Measurements from ENCODE around the gene FAM136A. TPM values are rescaled to one million over a fixed set of nuclear protein-coding genes. Genes with fewer than 3 reads are reported as not detected.
"Not testable (repeated sequence)": the region's sequence is repeated elsewhere in the genome, so short reads cannot be mapped to it uniquely, and the experiment has no call there.

FAM136A gene
- total RNA-seq, 2 experiments from 2014 or later, result 115 TPM

GRCh38 chr2:70312560-70312959 lies 10.7 kb upstream of the FAM136A start:
- Mint-ChIP-seq H3K27ac (no peak overlapping the region), H3K27me3 (no peaks in the 10 kb centered on the region), H3K36me3 (no peaks in the 10 kb centered on the region), H3K9me3 (no peaks in the 10 kb centered on the region), H3K4me3 (no peak overlapping the region), H3K4me1 (peaks cover 6% of the 10 kb centered on the region)
- DNase-seq, result no peak

DNA sequence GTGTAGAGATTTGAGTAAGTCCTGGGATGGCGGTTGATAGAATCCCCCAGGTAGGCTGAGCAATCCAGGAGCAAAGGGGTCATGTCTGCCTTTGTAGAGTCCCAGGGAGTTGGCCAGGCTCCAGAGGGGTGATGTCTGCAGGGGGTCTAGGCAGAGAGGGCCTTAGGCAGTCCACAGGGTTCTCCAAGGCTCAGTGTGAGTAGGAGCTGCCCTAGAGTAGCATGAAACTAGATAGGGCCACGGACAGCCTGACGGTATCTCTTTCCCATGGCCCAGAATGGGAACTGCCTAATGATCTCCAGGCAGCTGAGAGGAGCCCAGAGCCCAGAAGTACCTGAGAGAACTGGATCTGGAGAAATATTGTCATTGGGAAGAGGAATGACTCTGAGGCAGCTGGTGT lies 9.0 kb upstream of the FAM136A start:
- H3K27me3 Mint-ChIP-seq, result no peaks in the 10 kb centered on the region
- H3K36me3 Mint-ChIP-seq, result no peaks in the 10 kb centered on the region
- peaks cover under 1% of the 10 kb centered on the region for H3K4me1 Mint-ChIP-seq
- H3K27ac Mint-ChIP-seq, result no peak overlapping the region
- DNase-seq, result no peak
- no peak overlapping the region for H3K4me3 Mint-ChIP-seq
- no peaks in the 10 kb centered on the region for H3K9me3 Mint-ChIP-seq

DNA sequence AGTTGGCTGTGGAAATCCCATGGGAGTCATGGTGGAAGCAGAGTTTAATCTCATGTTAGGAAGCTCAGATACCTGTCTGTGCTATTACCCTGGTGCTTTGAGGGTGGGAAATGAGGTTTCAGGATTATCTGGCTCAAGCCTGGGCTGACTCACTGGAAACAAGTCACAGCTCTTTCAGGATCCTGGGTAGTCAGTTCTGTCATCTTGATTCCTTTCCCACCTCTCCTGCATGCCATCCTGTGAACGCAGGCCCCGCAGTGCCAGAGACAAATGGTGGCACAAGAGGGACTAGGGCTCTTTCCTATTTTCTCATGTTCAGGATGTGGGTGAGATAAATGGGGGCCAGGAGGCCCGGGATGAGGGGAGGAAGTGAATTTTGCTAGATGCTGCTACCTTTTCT lies 3.7 kb upstream of the FAM136A start:
- peaks cover 1% of the 10 kb centered on the region for H3K9me3 Mint-ChIP-seq
- no peak overlapping the region for H3K27ac Mint-ChIP-seq
- H3K36me3 Mint-ChIP-seq, result peaks cover 7% of the 10 kb centered on the region
- H3K4me1 Mint-ChIP-seq, result peaks cover 13% of the 10 kb centered on the region
- DNase-seq, result no peak
- no peaks in the 10 kb centered on the region for H3K27me3 Mint-ChIP-seq
- no peak overlapping the region for H3K4me3 Mint-ChIP-seq

GRCh38 chr2:70304498-70304897 lies 2.6 kb upstream of the FAM136A start:
- peaks cover 18% of the 10 kb centered on the region for H3K4me1 Mint-ChIP-seq
- H3K27me3 Mint-ChIP-seq, result no peaks in the 10 kb centered on the region
- H3K9me3 Mint-ChIP-seq, result peaks cover 1% of the 10 kb centered on the region
- no peak for DNase-seq
- no peak overlapping the region for H3K4me3 Mint-ChIP-seq
- no peak overlapping the region for H3K27ac Mint-ChIP-seq
- peaks cover 17% of the 10 kb centered on the region for H3K36me3 Mint-ChIP-seq

DNA sequence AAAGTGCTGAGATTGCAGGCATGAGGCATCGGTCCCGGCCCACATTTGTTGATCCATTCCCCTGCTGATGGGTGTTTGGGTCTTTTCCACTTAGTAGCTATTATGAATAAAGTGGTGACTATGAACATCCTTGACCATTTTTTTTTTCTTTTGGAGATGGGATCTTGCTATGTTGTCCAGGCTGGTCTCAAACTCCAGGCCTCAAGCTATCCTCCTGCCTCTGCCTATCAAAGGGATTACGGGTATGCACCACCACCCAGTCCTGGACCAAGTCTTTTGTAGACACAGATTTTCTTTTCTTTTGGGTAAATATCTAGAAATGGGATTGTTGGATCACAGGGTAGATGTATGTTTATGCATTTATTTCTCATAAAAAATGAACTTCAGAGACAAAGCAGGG lies 1.3 kb upstream of the FAM136A start:
- Mint-ChIP-seq H3K27ac (no peak overlapping the region), H3K4me3 (no peak overlapping the region), H3K4me1 (peaks cover 23% of the 10 kb centered on the region), H3K9me3 (peaks cover 1% of the 10 kb centered on the region), H3K27me3 (no peaks in the 10 kb centered on the region), H3K36me3 (peaks cover 25% of the 10 kb centered on the region)
- DNase-seq, result no peak

GRCh38 chr2:70302195-70302546 lies 304 bp upstream of the FAM136A start:
- DNase-seq, H3K9me3 Mint-ChIP-seq, H3K27ac Mint-ChIP-seq, H3K27me3 Mint-ChIP-seq: not testable (repeated sequence)
- Mint-ChIP-seq H3K4me3 (peak overlapping the region; percentile 86), H3K36me3 (peaks cover 31% of the 10 kb centered on the region), H3K4me1 (peaks cover 27% of the 10 kb centered on the region)

- H3K27ac Mint-ChIP-seq, result peak overlapping the region; percentile 91
- H3K4me3 Mint-ChIP-seq, result peak overlapping the region; percentile 86
- no peak for DNase-seq
- no peaks in the 10 kb centered on the region for H3K27me3 Mint-ChIP-seq
- peaks cover 35% of the 10 kb centered on the region for H3K4me1 Mint-ChIP-seq
- H3K36me3 Mint-ChIP-seq, result peaks cover 32% of the 10 kb centered on the region
- peaks cover 1% of the 10 kb centered on the region for H3K9me3 Mint-ChIP-seq
These were observed 1.0 kb downstream of the FAM136A start for GRCh38 chr2:70300771-70301343.

- H3K27ac Mint-ChIP-seq, H3K4me3 Mint-ChIP-seq, H3K9me3 Mint-ChIP-seq, DNase-seq, H3K27me3 Mint-ChIP-seq: not testable (repeated sequence)
- peaks cover 39% of the 10 kb centered on the region for H3K36me3 Mint-ChIP-seq
- H3K4me1 Mint-ChIP-seq, result peaks cover 34% of the 10 kb centered on the region
These were observed 4.0 kb downstream of the FAM136A start for GRCh38 chr2:70297828-70298227.

- no peak overlapping the region for H3K27ac Mint-ChIP-seq
These were observed 18.2 kb downstream of the FAM136A start for GRCh38 chr2:70283500-70284191.

DNA sequence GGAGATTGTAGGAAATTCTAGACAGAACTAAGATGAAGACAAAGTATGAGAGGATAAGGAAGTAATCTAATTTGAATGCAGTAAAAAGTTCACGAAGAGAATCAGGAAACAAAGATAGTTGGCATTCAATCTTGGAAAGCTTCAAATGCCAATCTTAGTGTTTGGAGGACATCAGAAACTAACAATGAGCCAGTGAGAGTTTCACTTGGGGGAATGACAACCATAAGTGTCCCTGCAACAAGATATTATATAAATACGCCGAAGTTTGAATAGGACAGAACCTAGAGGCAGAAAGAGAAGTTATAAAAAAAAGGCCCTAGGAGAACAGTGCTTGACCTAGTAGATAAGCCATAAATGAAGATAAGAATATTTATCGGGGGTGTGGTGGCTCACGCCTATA lies 19.4 kb downstream of the FAM136A start:
- no peak for DNase-seq
- Mint-ChIP-seq H3K36me3 (peaks cover 38% of the 10 kb centered on the region), H3K4me3 (no peak overlapping the region), H3K4me1 (peaks cover 30% of the 10 kb centered on the region), H3K27ac (peak overlapping the region; percentile 34), H3K9me3 (no peaks in the 10 kb centered on the region), H3K27me3 (no peaks in the 10 kb centered on the region)

More at GRCh38 chr2:70283500-70284191, 18.2 kb downstream of the FAM136A start:
- peaks cover 37% of the 10 kb centered on the region for H3K4me1 Mint-ChIP-seq
- H3K9me3 Mint-ChIP-seq, result no peaks in the 10 kb centered on the region
- no peaks in the 10 kb centered on the region for H3K27me3 Mint-ChIP-seq
- peaks cover 44% of the 10 kb centered on the region for H3K36me3 Mint-ChIP-seq
- no peak overlapping the region for H3K4me3 Mint-ChIP-seq
- DNase-seq, result no peak

- peaks cover 26% of the 10 kb centered on the region for H3K36me3 Mint-ChIP-seq
- H3K4me1 Mint-ChIP-seq, result peaks cover 16% of the 10 kb centered on the region
- H3K27me3 Mint-ChIP-seq, result no peaks in the 10 kb centered on the region
- no peak overlapping the region for H3K4me3 Mint-ChIP-seq
- DNase-seq, result no peak
- H3K9me3 Mint-ChIP-seq, result no peaks in the 10 kb centered on the region
- peak overlapping the region; percentile 14 for H3K27ac Mint-ChIP-seq
These were observed 21.5 kb downstream of the FAM136A start for GRCh38 chr2:70280242-70280798.

GRCh38 chr2:70270323-70270722 lies 31.5 kb downstream of the FAM136A start:
- peaks cover 21% of the 10 kb centered on the region for H3K36me3 Mint-ChIP-seq
- H3K27ac Mint-ChIP-seq, result no peak overlapping the region
- H3K4me1 Mint-ChIP-seq, result no peaks in the 10 kb centered on the region
- no peaks in the 10 kb centered on the region for H3K9me3 Mint-ChIP-seq
- no peaks in the 10 kb centered on the region for H3K27me3 Mint-ChIP-seq
- no peak overlapping the region for H3K4me3 Mint-ChIP-seq
- no peak for DNase-seq

DNA sequence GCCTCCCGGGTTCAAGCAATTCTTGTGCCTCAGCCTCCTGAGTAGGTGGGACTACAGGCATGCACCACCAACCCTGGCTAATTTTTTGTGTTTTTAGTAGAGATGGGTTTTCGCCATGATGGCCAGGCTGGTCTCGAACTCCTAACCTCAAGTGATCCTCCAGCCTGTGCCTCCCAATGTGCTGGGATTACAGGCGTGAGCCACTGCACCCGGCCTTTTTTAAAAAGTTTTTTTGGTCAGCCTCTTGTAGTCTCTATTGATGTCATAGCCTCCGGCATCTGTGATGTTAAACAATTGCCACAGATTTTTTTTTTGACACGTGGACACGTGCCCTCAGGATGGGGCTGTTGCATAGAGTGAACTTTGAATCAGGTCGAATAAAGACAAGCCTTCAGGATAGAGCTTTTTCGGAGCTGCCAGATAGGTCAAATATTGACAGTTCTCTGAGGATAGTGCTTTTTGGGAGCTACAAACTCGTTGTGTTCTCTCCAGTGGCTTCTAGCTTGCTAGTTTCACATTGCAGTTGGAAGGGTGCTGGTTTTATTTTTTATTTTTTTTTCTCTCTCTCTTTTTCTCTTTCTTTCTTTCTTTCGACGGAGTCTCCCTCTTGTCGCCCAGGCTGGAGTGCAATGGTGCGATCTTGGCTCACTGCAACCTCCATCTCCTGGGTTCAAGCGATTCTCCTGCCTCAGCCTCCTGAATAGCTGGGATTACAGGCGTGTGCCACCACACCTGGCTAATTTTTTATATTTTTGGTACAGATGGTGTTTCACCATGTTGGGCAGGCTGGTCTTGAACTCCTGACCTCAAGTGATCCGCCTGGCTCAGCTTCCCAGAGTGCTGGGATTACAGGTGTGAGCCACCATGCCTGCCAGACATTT lies 32.2 kb downstream of the FAM136A start:
- H3K27ac Mint-ChIP-seq, DNase-seq, H3K4me3 Mint-ChIP-seq, H3K4me1 Mint-ChIP-seq, H3K27me3 Mint-ChIP-seq, H3K9me3 Mint-ChIP-seq: not testable (repeated sequence)
- H3K36me3 Mint-ChIP-seq, result peaks cover 22% of the 10 kb centered on the region

- not testable (repeated sequence) for H3K4me1 Mint-ChIP-seq, H3K27me3 Mint-ChIP-seq, H3K9me3 Mint-ChIP-seq, H3K4me3 Mint-ChIP-seq, H3K27ac Mint-ChIP-seq, DNase-seq
- H3K36me3 Mint-ChIP-seq, result peaks cover 19% of the 10 kb centered on the region
These were observed 34.9 kb downstream of the FAM136A start for GRCh38 chr2:70266925-70267324.

GRCh38 chr2:70261501-70261900 lies 40.4 kb downstream of the FAM136A start:
- DNase-seq, result no peak
- Mint-ChIP-seq H3K27ac (no peak overlapping the region), H3K36me3 (peaks cover 7% of the 10 kb centered on the region), H3K4me3 (no peak overlapping the region), H3K27me3 (no peaks in the 10 kb centered on the region), H3K4me1 (peaks cover 29% of the 10 kb centered on the region), H3K9me3 (no peaks in the 10 kb centered on the region)
